Breast epithelium (tissue), 4 donors: Measurements from ENCODE around the gene SPOCK1. TPM values are rescaled to one million over a fixed set of nuclear protein-coding genes. Genes with fewer than 3 reads are reported as not detected.
"Not testable (repeated sequence)": the region's sequence is repeated elsewhere in the genome, so short reads cannot be mapped to it uniquely, and the experiment has no call there.

Experiments used
- DNase-seq, 2 donors: peaks; one replicate each; pipeline ENCODE4 v3.0.0-alpha.2; 2019; ENCODE audit warnings: low spot score in 2 of 2
- H3K27ac ChIP-seq, 2 donors: fragments of 200-600 bp; sonication (generic) in 1 of 2; one replicate each; pipeline ENCODE4 v1.5.1; 2016 to 2019; ENCODE audit warnings: mild to moderate bottlenecking in 1 of 2
- H3K27me3 ChIP-seq, 2 donors: fragments of 200-600 bp; sonication (generic) in 1 of 2; one replicate each; pipeline versions ENCODE4 v1.5.1 to v1.6.0; 2017 to 2019; ENCODE audit warnings: control low read depth in 1 of 2, mild to moderate bottlenecking in 1 of 2
- H3K36me3 ChIP-seq: fragments of 200-600 bp; one replicate; pipeline ENCODE4 v1.5.1; 2019
- H3K4me1 ChIP-seq, 2 donors: fragments of 200-600 bp; sonication (generic); one replicate each; pipeline ENCODE4 v1.5.1; 2016 to 2019; ENCODE audit warnings: control low read depth in 1 of 2
- H3K4me3 ChIP-seq, 3 donors: fragments of 200-600 bp; sonication (generic); 1 replicate in 2 of 3; 2 replicates in 1 of 3; pipeline ENCODE4 v1.5.1; 2016 to 2019; ENCODE audit warnings: mild to moderate bottlenecking in 3 of 3, moderate library complexity in 2 of 3
- H3K9me3 ChIP-seq, 2 donors: fragments of 200-600 bp; sonication (generic) in 1 of 2; one replicate each; pipeline ENCODE4 v1.5.1; 2016 to 2019; ENCODE audit warnings: control low read depth in 1 of 2
- CTCF ChIP-seq, 3 donors: fragments of 450-650 bp; IDR thresholded peaks; one replicate each; pipeline ENCODE4 v1.5.1; 2016 to 2017; ENCODE audit warnings: antibody characterized with exemption in 3 of 3, mild to moderate bottlenecking in 3 of 3, moderate library complexity in 3 of 3
- POLR2A ChIP-seq: fragments of 450-650 bp; IDR thresholded peaks from one replicate; pipeline ENCODE4 v1.6.1; 2016; ENCODE audit warnings: antibody characterized with exemption, mild to moderate bottlenecking, moderate library complexity
- POLR2AphosphoS5 ChIP-seq, 3 donors: sonication (generic); formaldehyde crosslinking; IDR thresholded peaks; one replicate each; pipeline ENCODE4 v1.6.1; 2017; ENCODE audit warnings: antibody characterized with exemption in 3 of 3
- intact Hi-C: fragments of 100-400 bp; cut with DNase I; formaldehyde crosslinking; loops from one replicate; pipeline ENCODE4 v1.15.1; 2023; ENCODE audit warnings: low total_unique reads
- total RNA-seq, 3 donors: library from RNA; depleted of rRNA; stranded (reverse); fragments of >200 nt; gene quantifications; one replicate each; pipeline ENCODE4 v1.1.0, GENCODE V29; 2016

The SPOCK1 gene
- total RNA-seq, result 10 to 100 TPM; 14.5 to 52.0 (median 24.3) TPM

GRCh38 chr5:137498736-137499505, at the start of gene SPOCK1:
TSS of gene SPOCK1 (minus strand) at chr5:137499326.
- peak within 1 kb of the TSS; percentile 61 to 78 (median 70) for H3K4me3 ChIP-seq
- TF ChIP-seq POLR2A (no peak), POLR2AphosphoS5 (IDR thresholded peaks at IDR 0.05) (no peak), CTCF (IDR thresholded peaks at IDR 0.05) (peak in 1 of 3 donors; percentile 92)
- no peaks in the 10 kb centered on the region for H3K9me3 ChIP-seq
- H3K27me3 ChIP-seq, result peaks cover 0 to 13% of the 10 kb centered on the region in 2 donors
- no peaks in the 10 kb centered on the region for H3K36me3 ChIP-seq
- H3K4me1 ChIP-seq, result no peaks in the 10 kb centered on the region
- intact Hi-C loops, result no loop called here
- no peak within 1 kb of the TSS for H3K27ac ChIP-seq
- peak; percentile 37 to 63 for DNase-seq

- TF ChIP-seq POLR2A (no peak), POLR2AphosphoS5 (IDR thresholded peaks at IDR 0.05) (no peak), CTCF (IDR thresholded peaks at IDR 0.05) (no peak)
- intact Hi-C loops, result no loop called here
- no peaks in the 10 kb centered on the region for H3K4me1 ChIP-seq
Observed at GRCh38 chr5:137545956-137546355, 46.8 kb upstream of the SPOCK1 start.

GRCh38 chr5:137535449-137535848, 36.3 kb upstream of the SPOCK1 start:
- H3K9me3 ChIP-seq, DNase-seq, H3K36me3 ChIP-seq, H3K27me3 ChIP-seq, H3K27ac ChIP-seq, H3K4me1 ChIP-seq, H3K4me3 ChIP-seq, intact Hi-C loops: not testable (repeated sequence)

More at GRCh38 chr5:137545956-137546355, 46.8 kb upstream of the SPOCK1 start:
- DNase-seq, result no peak
- H3K36me3 ChIP-seq, result no peaks in the 10 kb centered on the region
- H3K27me3 ChIP-seq, result no peaks in the 10 kb centered on the region
- H3K9me3 ChIP-seq, result no peaks in the 10 kb centered on the region
- H3K27ac ChIP-seq, result no peak overlapping the region
- no peak overlapping the region for H3K4me3 ChIP-seq

- Histone ChIP-seq H3K27me3 (no peaks in the 10 kb centered on the region), H3K4me3 (no peak overlapping the region), H3K36me3 (no peaks in the 10 kb centered on the region), H3K9me3 (no peaks in the 10 kb centered on the region), H3K4me1 (no peaks in the 10 kb centered on the region), H3K27ac (no peak overlapping the region)
- DNase-seq, result no peak
- no peak for TF ChIP-seq POLR2AphosphoS5 (IDR thresholded peaks at IDR 0.05)
- no peak for TF ChIP-seq POLR2A
- no peak for TF ChIP-seq CTCF (IDR thresholded peaks at IDR 0.05)
- intact Hi-C loops, result no loop called here
Observed at GRCh38 chr5:137533963-137534362, 34.8 kb upstream of the SPOCK1 start.

- Histone ChIP-seq H3K27me3 (no peaks in the 10 kb centered on the region), H3K9me3 (no peaks in the 10 kb centered on the region), H3K27ac (no peak overlapping the region), H3K36me3 (no peaks in the 10 kb centered on the region), H3K4me1 (no peaks in the 10 kb centered on the region), H3K4me3 (no peak overlapping the region)
- DNase-seq, result no peak
- no peak for TF ChIP-seq CTCF (IDR thresholded peaks at IDR 0.05)
- TF ChIP-seq POLR2AphosphoS5 (IDR thresholded peaks at IDR 0.05), result no peak
- no peak for TF ChIP-seq POLR2A
- intact Hi-C loops, result no loop called here
Observed at GRCh38 chr5:137531266-137531665, 32.1 kb upstream of the SPOCK1 start.
